ENCODE measurements around the gene SPTBN5.
A peak's percentile ranks its signal among the peaks of the same experiment; 100 is the strongest.

Gene SPTBN5

GRCh38 chr15:41861736-41862356, 32.0 kb downstream of the SPTBN5 start:
- Histone ChIP-seq H3K4me1 (peaks cover 22 to 69% (median 58%) of the 10 kb centered on the region in 10 experiments), H3K27me3 (no peaks in the 10 kb centered on the region; a peak in 1 of 22 replicates), H3K9ac (peak overlapping the region in 2 of 11 experiments; percentile 7 to 57; a peak in 2 of 22 replicates), H3K4me3 (no peak overlapping the region), H3K36me3 (no peaks in the 10 kb centered on the region), H4K20me1 (peaks cover 0 to 4% (median 0%) of the 10 kb centered on the region in 11 experiments; a peak in 1 of 22 replicates), H3K27ac (no peak overlapping the region), H3K9me3 (replicated peaks in 1 of 11) (no peaks in the 10 kb centered on the region), H3K4me2 (peak overlapping the region in 9 of 11 experiments; percentile 47 to 83 (median 70); a peak in 18 of 22 replicates)
- no peak for TF ChIP-seq Cebpa-rat (IDR thresholded peaks at IDR 0.05)

- no peak overlapping the region for H3K4me3 ChIP-seq
- H4K20me1 ChIP-seq, result peaks cover 0 to 8% (median 0%) of the 10 kb centered on the region in 11 experiments; a peak in 2 of 22 replicates
- TF ChIP-seq Cebpa-rat (IDR thresholded peaks at IDR 0.05), result no peak
- peak overlapping the region in 2 of 11 experiments; percentile 10 to 21; a peak in 2 of 22 replicates for H3K9ac ChIP-seq
- peak overlapping the region; percentile 8 to 85 (median 70); a peak in 21 of 22 replicates for H3K4me2 ChIP-seq
- H3K36me3 ChIP-seq, result no peaks in the 10 kb centered on the region
- peaks cover 12 to 65% (median 52%) of the 10 kb centered on the region in 10 experiments for H3K4me1 ChIP-seq
- no peaks in the 10 kb centered on the region for H3K9me3 ChIP-seq (replicated peaks in 1 of 11)
- no peaks in the 10 kb centered on the region; a peak in 1 of 22 replicates for H3K27me3 ChIP-seq
- no peak overlapping the region for H3K27ac ChIP-seq
Observed at GRCh38 chr15:41860049-41860828, 33.6 kb downstream of the SPTBN5 start.

DNA sequence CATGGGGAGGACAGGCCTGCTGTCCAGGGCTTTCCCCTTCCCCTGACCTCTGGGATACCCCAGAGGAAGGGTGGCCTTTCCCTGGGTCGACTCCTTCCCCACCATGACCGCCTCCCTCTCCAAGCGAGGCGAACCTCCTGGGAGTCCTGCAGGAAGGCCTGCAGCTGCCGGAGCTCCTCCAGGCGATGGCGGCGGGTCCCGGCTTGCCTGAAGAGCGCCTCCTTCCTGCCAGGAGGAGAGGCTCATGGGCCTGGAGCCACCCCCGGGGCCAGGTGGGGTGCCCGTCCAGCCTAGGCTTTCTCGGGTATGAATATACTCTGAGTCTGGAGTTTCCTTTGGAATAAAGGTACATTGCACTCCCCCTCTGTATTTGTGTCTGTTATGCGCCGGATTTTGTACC, 35.1 kb downstream of the SPTBN5 start:
- peak overlapping the region in 1 of 11 experiments; percentile 7; a peak in 1 of 22 replicates for H3K4me2 ChIP-seq
- no peak for TF ChIP-seq Cebpa-rat (IDR thresholded peaks at IDR 0.05)
- no peak overlapping the region for H3K9ac ChIP-seq
- no peaks in the 10 kb centered on the region for H3K9me3 ChIP-seq (replicated peaks in 1 of 11)
- no peak overlapping the region for H3K4me3 ChIP-seq
- H3K27ac ChIP-seq, result no peak overlapping the region
- H3K4me1 ChIP-seq, result peaks cover 12 to 70% (median 57%) of the 10 kb centered on the region in 10 experiments
- peaks cover 0 to 20% (median 0%) of the 10 kb centered on the region in 11 experiments; a peak in 2 of 22 replicates for H4K20me1 ChIP-seq
- H3K27me3 ChIP-seq, result no peaks in the 10 kb centered on the region; a peak in 1 of 22 replicates
- no peaks in the 10 kb centered on the region for H3K36me3 ChIP-seq

DNA sequence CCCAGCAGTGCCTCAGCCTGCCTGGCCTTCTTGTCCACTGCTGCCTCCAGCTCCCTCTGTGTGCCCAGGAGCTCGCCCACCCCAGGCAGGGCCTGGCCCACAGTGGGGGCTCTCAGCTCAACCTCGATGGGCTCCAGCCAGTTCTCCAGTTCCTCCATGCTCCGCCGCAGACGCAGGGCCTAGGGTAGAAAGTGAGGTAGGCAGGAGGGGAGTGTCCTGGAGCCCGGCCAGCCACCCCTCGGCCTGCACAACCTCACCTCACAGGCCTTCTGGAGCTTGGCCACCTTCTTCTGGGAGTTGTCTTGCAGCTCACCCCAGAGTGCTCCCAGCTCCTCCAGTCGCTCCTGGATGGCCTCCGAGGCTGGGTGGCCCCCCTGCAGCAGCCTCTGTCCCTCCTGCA, 36.5 kb downstream of the SPTBN5 start:
- H3K9ac ChIP-seq, result no peak overlapping the region
- H3K27me3 ChIP-seq, result no peaks in the 10 kb centered on the region
- no peak overlapping the region for H3K4me2 ChIP-seq
- no peak for TF ChIP-seq Cebpa-rat (IDR thresholded peaks at IDR 0.05)
- H3K36me3 ChIP-seq, result no peaks in the 10 kb centered on the region
- no peak overlapping the region for H3K27ac ChIP-seq
- peaks cover 0 to 33% (median 0%) of the 10 kb centered on the region in 11 experiments; a peak in 3 of 22 replicates for H4K20me1 ChIP-seq
- H3K9me3 ChIP-seq (replicated peaks in 1 of 11), result no peaks in the 10 kb centered on the region
- peaks cover 12 to 57% (median 44%) of the 10 kb centered on the region in 10 experiments for H3K4me1 ChIP-seq
- H3K4me3 ChIP-seq, result no peak overlapping the region

- H3K27ac ChIP-seq, result no peak overlapping the region
- no peak overlapping the region; a peak in 1 of 22 replicates for H3K4me2 ChIP-seq
- H3K36me3 ChIP-seq, result no peaks in the 10 kb centered on the region
- H4K20me1 ChIP-seq, result peaks cover 0 to 39% (median 0%) of the 10 kb centered on the region in 11 experiments; a peak in 3 of 22 replicates
- no peak overlapping the region for H3K9ac ChIP-seq
- H3K27me3 ChIP-seq, result no peaks in the 10 kb centered on the region
- no peaks in the 10 kb centered on the region for H3K9me3 ChIP-seq (replicated peaks in 1 of 11)
- H3K4me1 ChIP-seq, result peaks cover 12 to 51% (median 38%) of the 10 kb centered on the region in 10 experiments
- H3K4me3 ChIP-seq, result no peak overlapping the region
- TF ChIP-seq Cebpa-rat (IDR thresholded peaks at IDR 0.05), result no peak
Observed at GRCh38 chr15:41856716-41857115, 37.1 kb downstream of the SPTBN5 start.

DNA sequence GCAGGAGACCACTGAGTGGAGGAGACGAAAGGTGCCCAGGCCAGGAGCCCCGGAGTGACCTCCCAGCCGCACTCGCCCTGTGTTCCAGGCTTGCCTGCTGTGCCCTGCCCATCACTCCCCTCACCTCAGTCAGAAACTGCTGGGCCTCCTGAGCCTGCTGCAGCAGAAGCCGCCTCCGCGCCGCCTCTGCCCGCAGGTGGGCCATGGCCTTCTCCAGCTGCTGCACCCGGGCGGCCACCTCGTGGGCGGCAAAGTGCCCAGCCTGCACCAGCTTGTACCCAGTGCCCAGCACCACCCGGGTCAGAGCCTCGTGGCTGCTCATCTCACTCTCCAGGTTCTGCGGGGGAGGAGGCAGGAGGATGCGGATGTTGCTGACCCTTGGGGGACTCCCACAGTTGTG, 37.6 kb downstream of the SPTBN5 start:
- Histone ChIP-seq H3K36me3 (no peaks in the 10 kb centered on the region), H3K27me3 (peaks cover 0 to under 1% (median 0%) of the 10 kb centered on the region in 11 experiments; a peak in 5 of 22 replicates), H3K4me1 (peaks cover 12 to 47% (median 35%) of the 10 kb centered on the region in 10 experiments), H3K4me2 (peak overlapping the region in 3 of 11 experiments; percentile 3 to 37 (median 10); a peak in 2 of 22 replicates), H3K4me3 (no peak overlapping the region), H4K20me1 (peaks cover 0 to 42% (median 0%) of the 10 kb centered on the region in 11 experiments; a peak in 3 of 22 replicates), H3K9me3 (replicated peaks in 1 of 11) (no peaks in the 10 kb centered on the region), H3K27ac (no peak overlapping the region), H3K9ac (no peak overlapping the region)
- TF ChIP-seq Cebpa-rat (IDR thresholded peaks at IDR 0.05), result no peak

GRCh38 chr15:41855261-41855961, 38.4 kb downstream of the SPTBN5 start:
- no peaks in the 10 kb centered on the region for H3K36me3 ChIP-seq
- no peak for TF ChIP-seq Cebpa-rat (IDR thresholded peaks at IDR 0.05)
- H3K4me1 ChIP-seq, result peaks cover 11 to 47% (median 37%) of the 10 kb centered on the region in 10 experiments
- peaks cover 3 to 9% (median 7%) of the 10 kb centered on the region in 11 experiments; a peak in 13 of 22 replicates for H3K27me3 ChIP-seq
- no peaks in the 10 kb centered on the region for H3K9me3 ChIP-seq (replicated peaks in 1 of 11)
- no peak overlapping the region for H3K27ac ChIP-seq
- H3K4me2 ChIP-seq, result peak overlapping the region in 7 of 11 experiments; percentile 15 to 54 (median 26); a peak in 9 of 22 replicates
- H4K20me1 ChIP-seq, result peaks cover 0 to 51% (median 0%) of the 10 kb centered on the region in 11 experiments; a peak in 3 of 22 replicates
- peak overlapping the region in 1 of 11 experiments; percentile 16; a peak in 1 of 22 replicates for H3K9ac ChIP-seq
- H3K4me3 ChIP-seq, result no peak overlapping the region

GRCh38 chr15:41854443-41854842, 39.4 kb downstream of the SPTBN5 start:
- H3K4me1 ChIP-seq, result peaks cover 1 to 44% (median 32%) of the 10 kb centered on the region in 10 experiments
- no peaks in the 10 kb centered on the region for H3K36me3 ChIP-seq
- no peak for TF ChIP-seq Cebpa-rat (IDR thresholded peaks at IDR 0.05)
- H3K27me3 ChIP-seq, result peaks cover 3 to 10% (median 7%) of the 10 kb centered on the region in 11 experiments; a peak in 13 of 22 replicates
- H3K9ac ChIP-seq, result no peak overlapping the region
- H3K9me3 ChIP-seq (replicated peaks in 1 of 11), result no peaks in the 10 kb centered on the region
- H3K4me2 ChIP-seq, result no peak overlapping the region
- H3K27ac ChIP-seq, result no peak overlapping the region
- H3K4me3 ChIP-seq, result no peak overlapping the region
- peaks cover 0 to 60% (median 0%) of the 10 kb centered on the region in 11 experiments; a peak in 4 of 22 replicates for H4K20me1 ChIP-seq
